ENCODE results near the gene NECAP2.
"Not testable (repeated sequence)": the region's sequence is repeated elsewhere in the genome, so short reads cannot be mapped to it uniquely, and the experiment has no call there.

Gene NECAP2

GRCh38 chr1:16468558-16468957 is 28.0 kb downstream of the NECAP2 start:
- TF ChIP-seq CREB5 (CRISPR knock-in tag; IDR thresholded peaks at IDR 0.05; ENCODE audit: low read depth) (no peak), CSRNP3 (CRISPR knock-in tag; IDR thresholded peaks at IDR 0.05) (no peak), TOX (CRISPR knock-in tag; IDR thresholded peaks at IDR 0.05; ENCODE audit: borderline replicate concordance) (no peak), GLIS3 (CRISPR knock-in tag; IDR thresholded peaks at IDR 0.05) (no peak), PATZ1 (CRISPR knock-in tag; IDR thresholded peaks at IDR 0.05; ENCODE audit: borderline replicate concordance) (no peak), RARB (CRISPR knock-in tag; IDR thresholded peaks at IDR 0.05) (no peak), ARNTL (CRISPR knock-in tag; IDR thresholded peaks at IDR 0.05; ENCODE audit: borderline replicate concordance, low read depth) (no peak), ISL1 (CRISPR knock-in tag; IDR thresholded peaks at IDR 0.05) (no peak)
- ATAC-seq = no peak

GRCh38 chr1:16474166-16474800 is 33.8 kb downstream of the NECAP2 start:
- ATAC-seq = no peak
- TF ChIP-seq ZNF565 (CRISPR knock-in tag; conservative IDR thresholded peaks at IDR 0.05; ENCODE audit: low read depth) = no peak
- TF ChIP-seq RARB (CRISPR knock-in tag; IDR thresholded peaks at IDR 0.05) = no peak
- no peak for TF ChIP-seq SNAI2 (CRISPR knock-in tag; IDR thresholded peaks at IDR 0.05)
- TF ChIP-seq ZC3H10 (CRISPR knock-in tag; IDR thresholded peaks at IDR 0.05) = no peak
- TF ChIP-seq ZFP30 (CRISPR knock-in tag; IDR thresholded peaks at IDR 0.05) = no peak
- no peak for TF ChIP-seq ZNF8 (CRISPR knock-in tag; IDR thresholded peaks at IDR 0.05)
- no peak for TF ChIP-seq ESRRG (CRISPR knock-in tag; IDR thresholded peaks at IDR 0.05)
- TF ChIP-seq CREB5 (CRISPR knock-in tag; IDR thresholded peaks at IDR 0.05; ENCODE audit: low read depth) = no peak
- no peak for TF ChIP-seq CSRNP3 (CRISPR knock-in tag; IDR thresholded peaks at IDR 0.05)
- no peak for TF ChIP-seq ISL1 (CRISPR knock-in tag; IDR thresholded peaks at IDR 0.05)
- no peak for TF ChIP-seq TSHZ2 (CRISPR knock-in tag; IDR thresholded peaks at IDR 0.05)
- TF ChIP-seq TOX (CRISPR knock-in tag; IDR thresholded peaks at IDR 0.05; ENCODE audit: borderline replicate concordance) = no peak
- TF ChIP-seq PPARA (CRISPR knock-in tag; IDR thresholded peaks at IDR 0.05; ENCODE audit: borderline replicate concordance) = no peak

- peak; percentile 65 for ATAC-seq
Measured at GRCh38 chr1:16474891-16475290, 34.4 kb downstream of the NECAP2 start.

- ATAC-seq = not testable (repeated sequence)
Measured at GRCh38 chr1:16475771-16476770, 35.5 kb downstream of the NECAP2 start.

Data from SK-N-SH treated with all-trans-retinoic acid at 6 μM for 48 hours (cell line).